A673 (cell line): Measurements from ENCODE around the gene GOLGA6C. TPM values are rescaled to one million over a fixed set of nuclear protein-coding genes. Genes with fewer than 3 reads are reported as not detected.
"Not testable (repeated sequence)": the region's sequence is repeated elsewhere in the genome, so short reads cannot be mapped to it uniquely, and the experiment has no call there.

Experiments used
- BruUV-seq: library from RNA; stranded (reverse); fragments of 400-500 nt; replicated peaks from 2 replicates; lab custom pipeline; 2021; lab: Mats Ljungman, UMichigan
- CTCF ChIA-PET: fragments of 300-600 bp; sonication (Branson Sonifier 250); formaldehyde crosslinking; loops from one replicate; lab custom pipeline; 2022; ENCODE audit warnings: antibody characterized with exemption; lab: Charles Lee
- POLR2A ChIA-PET: fragments of 300-600 bp; sonication (Branson Sonifier 250); formaldehyde crosslinking; loops from one replicate; lab custom pipeline; 2022; ENCODE audit warnings: antibody characterized with exemption; ENCODE audit not compliant: low non-redundant PET; lab: Charles Lee
- DNase-seq: peaks from one replicate; pipeline ENCODE4 v3.0.0-alpha.2; 2015; ENCODE audit warnings: low spot score
- H3K27ac ChIP-seq: fragments of 200-600 bp; sonication (generic); 2 replicates; pipeline ENCODE4 v1.5.1; 2016; ENCODE audit warnings: mixed run types, low read depth, mild to moderate bottlenecking, mixed read lengths, antibody characterized with exemption, low read length; ENCODE audit not compliant: poor library complexity, severe bottlenecking
- H3K27me3 ChIP-seq: fragments of 200-600 bp; sonication (generic); replicated peaks from 2 replicates; pipeline ENCODE4 v1.6.1; 2017; ENCODE audit warnings: mixed run types, low read depth, mild to moderate bottlenecking, mixed read lengths, antibody characterized with exemption, low read length; ENCODE audit not compliant: insufficient read depth, poor library complexity
- H3K36me3 ChIP-seq: fragments of 200-600 bp; sonication (generic); 2 replicates; pipeline ENCODE4 v1.6.1; 2016; ENCODE audit warnings: mixed run types, mild to moderate bottlenecking, mixed read lengths, antibody characterized with exemption, low read length; ENCODE audit not compliant: insufficient read depth, poor library complexity, severe bottlenecking
- H3K4me1 ChIP-seq: fragments of 200-600 bp; sonication (generic); 2 replicates; pipeline ENCODE4 v1.6.1; 2017; ENCODE audit warnings: mixed run types, mild to moderate bottlenecking, mixed read lengths, antibody characterized with exemption, low read length; ENCODE audit not compliant: insufficient read depth, poor library complexity, severe bottlenecking
- H3K4me3 ChIP-seq: fragments of 200-600 bp; sonication (generic); 2 replicates; pipeline ENCODE4 v1.5.1; 2016; ENCODE audit warnings: low read depth, mixed run types, mild to moderate bottlenecking, mixed read lengths, low read length; ENCODE audit not compliant: poor library complexity, severe bottlenecking
- H3K9me3 ChIP-seq: fragments of 200-600 bp; sonication (generic); 2 replicates; pipeline ENCODE4 v1.6.1; 2016; ENCODE audit warnings: mixed run types, low read depth, mild to moderate bottlenecking, mixed read lengths, antibody characterized with exemption, low read length; ENCODE audit not compliant: poor library complexity, severe bottlenecking
- CTCF ChIP-seq: fragments of 300-800, 200-600 bp; sonication (generic); conservative IDR thresholded peaks from 2 replicates; pipeline ENCODE4 v1.5.1; 2017; ENCODE audit warnings: low read depth, mild to moderate bottlenecking, antibody characterized with exemption, low read length, moderate library complexity, mixed read lengths
- EZH2 ChIP-seq: fragments of 200-600 bp; sonication (generic); IDR thresholded peaks from 2 replicates; pipeline ENCODE4 v1.6.1; 2017; ENCODE audit warnings: borderline replicate concordance, low read depth, mild to moderate bottlenecking, mixed read lengths, antibody characterized with exemption, low read length; ENCODE audit not compliant: poor library complexity, severe bottlenecking
- intact Hi-C: fragments of 100-400 bp; cut with micrococcal nuclease; formaldehyde crosslinking; loops from one replicate; pipeline ENCODE4 v1.10.0; 2022; ENCODE audit not compliant: unreplicated experiment
- total RNA-seq: library from RNA; stranded (reverse); gene quantifications from 2 replicates; pipeline ENCODE4 v1.2.3, GENCODE V29; 2021

Gene GOLGA6C
- total RNA-seq, 1 experiment from 2014 or later = not detected

GRCh38 chr15:75225951-75226732 is 32.0 kb upstream of the GOLGA6C start:
- Histone ChIP-seq H3K36me3 (no peaks in the 10 kb centered on the region), H3K4me1 (no peaks in the 10 kb centered on the region), H3K9me3 (no peaks in the 10 kb centered on the region), H3K4me3 (no peak overlapping the region), H3K27me3 (no peaks in the 10 kb centered on the region), H3K27ac (no peak overlapping the region)
- DNase-seq = no peak
- no peak for TF ChIP-seq EZH2
- no peak for TF ChIP-seq CTCF
- ChIA-PET CTCF (no interaction called here), POLR2A (interaction anchor here (0.7 kb wide), 1 partner anchor 9 kb away, joined by 3 read pairs; no protein-coding TSS in a partner anchor)
- intact Hi-C loops = no loop called here
- BruUV-seq = no TSS peak

DNA sequence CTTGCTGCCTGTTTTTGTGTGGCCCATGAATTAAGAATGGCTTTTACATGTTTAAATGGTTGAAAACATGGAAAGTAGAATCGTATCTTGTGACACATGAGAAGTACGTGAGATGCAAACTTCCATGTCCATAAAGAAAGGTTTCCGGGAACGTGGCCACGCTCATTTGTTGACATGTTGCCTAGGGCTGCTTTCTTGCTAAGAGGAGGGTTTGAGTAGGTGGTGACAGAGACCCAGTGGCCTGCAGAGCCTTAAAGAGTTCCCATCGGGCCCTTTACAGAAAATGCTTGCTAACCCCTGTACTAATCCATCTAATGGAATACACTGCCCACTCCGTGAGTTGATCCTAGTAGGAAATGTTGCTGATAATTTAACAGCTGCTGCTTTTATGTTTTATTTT is 31.0 kb upstream of the GOLGA6C start:
- CTCF ChIA-PET, POLR2A ChIA-PET: not testable (repeated sequence)

GRCh38 chr15:75227663-75228280 is 30.4 kb upstream of the GOLGA6C start:
- Histone ChIP-seq H3K9me3 (no peaks in the 10 kb centered on the region), H3K4me1 (no peaks in the 10 kb centered on the region), H3K4me3 (no peak overlapping the region), H3K36me3 (no peaks in the 10 kb centered on the region), H3K27ac (no peak overlapping the region), H3K27me3 (no peaks in the 10 kb centered on the region)
- DNase-seq = no peak
- no peak for TF ChIP-seq EZH2
- no peak for TF ChIP-seq CTCF
- BruUV-seq = no TSS peak
- CTCF ChIA-PET = no interaction called here
- POLR2A ChIA-PET = no interaction called here
- intact Hi-C loops = no loop called here

More for the DNA sequence above, 31.0 kb upstream of the GOLGA6C start:
- DNase-seq, H3K4me1 ChIP-seq, H3K4me3 ChIP-seq, intact Hi-C loops, H3K27me3 ChIP-seq, H3K36me3 ChIP-seq, H3K27ac ChIP-seq, BruUV-seq, H3K9me3 ChIP-seq: not testable (repeated sequence)
